ENCODE data around the gene LRIG3. TPM values are rescaled to one million over a fixed set of nuclear protein-coding genes. Genes with fewer than 3 reads are reported as not detected.
"Not testable (repeated sequence)": the region's sequence is repeated elsewhere in the genome, so short reads cannot be mapped to it uniquely, and the experiment has no call there.

The LRIG3 gene
- total RNA-seq, 1 donor from 2014 or later, result 0.27 TPM

GRCh38 chr12:58858030-58858429 is 62.3 kb downstream of the LRIG3 start:
- intact Hi-C loops (cut with micrococcal nuclease), result no loop called here

DNA sequence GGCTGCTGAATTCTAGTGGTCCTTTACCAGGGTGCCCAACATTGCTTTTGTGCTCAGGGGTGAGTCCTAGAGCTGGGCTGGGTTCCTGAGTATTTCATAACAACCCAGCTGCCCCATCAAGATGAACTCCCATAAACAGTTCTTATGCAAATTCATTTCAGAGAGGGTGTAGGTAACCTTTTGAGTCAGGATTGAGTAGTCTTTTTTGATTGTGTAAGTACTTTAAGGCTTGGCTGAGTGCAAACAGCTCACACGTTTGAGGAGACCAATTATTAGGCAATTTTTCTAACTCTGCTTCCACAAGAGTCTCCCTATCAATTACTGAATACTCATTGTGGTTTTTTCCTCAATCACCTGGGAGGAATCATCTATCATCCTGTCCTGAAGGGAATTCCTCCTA is 63.1 kb downstream of the LRIG3 start:
- intact Hi-C loops (cut with micrococcal nuclease), result not testable (repeated sequence)

DNA sequence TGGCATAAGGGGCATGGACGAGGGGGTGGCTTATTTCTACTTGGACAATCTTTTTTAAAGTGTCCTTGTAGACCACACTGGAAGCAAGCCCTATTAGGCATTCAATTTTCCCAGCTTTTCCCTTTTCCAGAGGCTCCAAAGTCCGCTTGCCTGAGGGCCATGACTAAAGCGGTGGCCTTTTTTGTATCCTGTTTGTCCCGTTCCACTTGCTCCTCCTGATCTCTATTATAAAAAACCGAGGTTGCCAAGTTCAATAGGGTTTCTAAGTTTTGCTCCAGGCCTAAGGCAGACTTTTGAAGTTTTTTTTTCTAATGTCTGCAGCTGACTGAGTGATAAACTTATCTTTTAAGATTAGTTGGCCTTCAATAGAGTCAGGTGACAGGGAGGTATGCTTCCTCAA is 64.7 kb downstream of the LRIG3 start:
- intact Hi-C loops (cut with micrococcal nuclease), result not testable (repeated sequence)

- intact Hi-C loops (cut with micrococcal nuclease), result no loop called here
Observed at GRCh38 chr12:58850826-58851225, 69.5 kb downstream of the LRIG3 start.

DNA sequence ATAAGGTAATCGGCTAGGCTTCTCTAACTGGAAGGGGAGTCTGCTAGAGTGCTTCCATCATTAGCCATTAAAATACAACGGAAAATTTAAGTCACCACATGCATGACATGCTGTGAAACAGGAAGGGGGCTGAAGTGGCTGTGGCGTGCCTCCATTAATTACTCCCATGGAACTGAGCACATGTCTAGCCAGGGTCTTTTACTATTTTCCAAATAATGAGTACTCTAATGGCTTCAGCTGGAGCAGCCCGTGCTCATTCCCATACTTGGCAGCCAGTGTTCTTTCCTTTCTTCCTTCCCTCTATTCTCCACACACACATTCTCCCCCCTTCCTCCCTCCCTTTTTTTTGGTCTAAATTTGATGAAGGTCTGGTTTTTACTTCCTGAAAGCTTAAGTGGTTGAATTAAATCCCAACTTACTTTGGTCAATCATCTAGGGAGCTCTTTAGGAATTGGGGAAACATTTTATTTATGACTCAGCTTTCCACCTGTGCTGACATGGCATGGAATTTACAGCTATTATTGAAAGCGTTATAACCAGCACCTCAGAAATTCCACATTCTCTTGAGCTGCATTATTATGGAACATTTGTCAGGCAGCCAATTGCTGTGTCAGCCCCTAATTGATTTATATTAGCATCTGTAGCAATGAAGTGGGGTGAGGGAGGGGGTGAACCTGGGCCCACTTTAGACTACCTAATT is 72.3 kb downstream of the LRIG3 start:
- intact Hi-C loops (cut with micrococcal nuclease), result no loop called here

- intact Hi-C loops (cut with micrococcal nuclease), result no loop called here
Observed at GRCh38 chr12:58844161-58844560, 76.1 kb downstream of the LRIG3 start.

GRCh38 chr12:58841058-58841798 is 79.1 kb downstream of the LRIG3 start:
- intact Hi-C loops (cut with micrococcal nuclease), result no loop called here

DNA sequence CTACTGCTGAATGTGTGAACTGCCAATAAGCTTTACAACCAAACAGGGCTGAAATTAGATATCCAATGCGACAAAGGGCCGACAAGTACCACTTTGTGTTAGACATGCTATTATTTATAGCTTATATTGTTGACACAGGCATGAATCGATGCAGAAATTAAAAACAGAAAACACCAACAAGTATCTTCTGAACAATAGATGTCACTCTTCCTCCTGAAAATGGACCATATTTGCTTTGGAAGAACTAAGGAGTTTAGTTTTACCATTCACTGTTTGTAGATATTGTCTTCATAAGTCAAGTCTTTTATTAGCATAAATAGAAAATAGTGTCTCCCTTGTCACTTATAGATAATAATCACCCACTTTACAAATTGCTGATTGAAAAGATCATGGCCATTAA is 86.5 kb downstream of the LRIG3 start:
- intact Hi-C loops (cut with micrococcal nuclease), result no loop called here

DNA sequence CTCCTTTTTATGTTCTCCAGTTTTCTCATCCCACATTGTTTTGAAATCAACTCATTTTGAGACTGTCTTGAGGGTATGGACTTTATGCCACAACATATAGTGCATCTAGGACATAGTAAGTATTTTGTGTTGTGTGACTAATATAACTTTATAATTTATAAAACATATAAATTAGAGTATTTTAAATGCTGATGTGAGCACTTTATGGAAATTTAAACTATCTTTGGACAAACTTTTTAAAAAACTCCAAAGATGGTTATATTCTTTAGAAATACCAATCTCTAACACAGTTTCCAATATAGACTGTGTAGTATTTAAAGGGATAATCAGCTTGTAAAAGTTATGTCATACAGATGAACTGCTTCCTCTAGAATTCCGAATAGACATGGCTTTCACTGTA is 87.4 kb downstream of the LRIG3 start:
- intact Hi-C loops (cut with micrococcal nuclease), result no loop called here

All from T-helper 1 cell treated with Interleukin-12 subunit alpha and Interleukin-12 subunit beta and Interleukin-4 antibody, amounts not matched to agents 30 ng/mL and 1 ng/mL, for 36 hours (primary cell).